Measurements from ENCODE around the gene CYP2R1.

CYP2R1 gene

DNA sequence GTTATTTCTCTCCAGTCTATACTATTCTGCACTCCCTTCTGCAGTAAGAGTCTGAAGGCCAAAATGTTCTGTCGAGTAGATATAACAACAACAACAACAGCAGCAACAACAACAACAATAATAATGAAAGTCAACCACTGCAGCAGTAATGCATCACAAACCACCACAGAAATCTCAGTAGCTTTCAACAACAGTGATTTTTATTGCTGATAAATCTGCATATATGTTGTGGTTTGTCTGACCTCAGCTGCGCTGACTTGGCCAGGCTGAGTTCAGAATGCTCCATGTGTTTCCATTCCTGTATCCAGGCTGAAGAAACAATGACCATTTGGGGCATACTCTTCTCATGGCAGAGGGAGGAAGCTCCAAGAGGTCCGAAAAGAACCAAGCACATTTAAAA is 32.3 kb upstream of the CYP2R1 start:
- in situ Hi-C loops (cut with MboI; ENCODE audit: low pct_unique_long_range_greater_than_20kb, low sequenced_read_pairs, unreplicated experiment): loop anchor here (25.0 kb wide), 2 partner anchors 137 to 263 kb away; no protein-coding TSS in a partner anchor
- TF ChIP-seq, protein P1, sequence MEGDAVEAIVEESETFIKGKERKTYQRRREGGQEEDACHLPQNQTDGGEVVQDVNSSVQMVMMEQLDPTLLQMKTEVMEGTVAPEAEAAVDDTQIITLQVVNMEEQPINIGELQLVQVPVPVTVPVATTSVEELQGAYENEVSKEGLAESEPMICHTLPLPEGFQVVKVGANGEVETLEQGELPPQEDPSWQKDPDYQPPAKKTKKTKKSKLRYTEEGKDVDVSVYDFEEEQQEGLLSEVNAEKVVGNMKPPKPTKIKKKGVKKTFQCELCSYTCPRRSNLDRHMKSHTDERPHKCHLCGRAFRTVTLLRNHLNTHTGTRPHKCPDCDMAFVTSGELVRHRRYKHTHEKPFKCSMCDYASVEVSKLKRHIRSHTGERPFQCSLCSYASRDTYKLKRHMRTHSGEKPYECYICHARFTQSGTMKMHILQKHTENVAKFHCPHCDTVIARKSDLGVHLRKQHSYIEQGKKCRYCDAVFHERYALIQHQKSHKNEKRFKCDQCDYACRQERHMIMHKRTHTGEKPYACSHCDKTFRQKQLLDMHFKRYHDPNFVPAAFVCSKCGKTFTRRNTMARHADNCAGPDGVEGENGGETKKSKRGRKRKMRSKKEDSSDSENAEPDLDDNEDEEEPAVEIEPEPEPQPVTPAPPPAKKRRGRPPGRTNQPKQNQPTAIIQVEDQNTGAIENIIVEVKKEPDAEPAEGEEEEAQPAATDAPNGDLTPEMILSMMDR (IDR thresholded peaks at IDR 0.05; ENCODE audit: extremely low read depth, insufficient read depth, missing control alignments): no peak
- no peak for DNase-seq (ENCODE audit: low spot score)

DNA sequence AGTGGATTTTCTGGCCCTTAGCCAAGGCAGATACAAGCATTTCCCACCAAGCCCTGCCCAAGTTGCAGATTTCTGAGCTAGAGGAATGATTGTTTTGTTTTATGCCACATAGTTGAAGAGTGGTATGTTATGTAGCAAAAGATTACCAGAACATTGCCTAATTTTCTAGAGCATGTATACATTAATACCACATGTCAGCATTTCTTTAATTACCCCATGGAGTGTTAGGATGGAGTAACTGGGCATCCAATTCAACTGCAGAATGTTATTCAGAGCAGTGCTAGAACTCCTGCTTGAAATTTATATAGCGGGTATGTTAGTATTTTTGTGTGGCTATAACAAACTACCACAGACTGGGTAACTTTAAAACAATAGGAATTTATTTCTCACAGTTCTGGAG is 24.4 kb upstream of the CYP2R1 start:
- in situ Hi-C loops (cut with MboI; ENCODE audit: low pct_unique_long_range_greater_than_20kb, low sequenced_read_pairs, unreplicated experiment): loop anchor here (25.0 kb wide), 2 partner anchors 129 to 271 kb away; no protein-coding TSS in a partner anchor
- DNase-seq (ENCODE audit: low spot score): no peak
- TF ChIP-seq, protein P1 (IDR thresholded peaks at IDR 0.05; ENCODE audit: extremely low read depth, insufficient read depth, missing control alignments): no peak

DNA sequence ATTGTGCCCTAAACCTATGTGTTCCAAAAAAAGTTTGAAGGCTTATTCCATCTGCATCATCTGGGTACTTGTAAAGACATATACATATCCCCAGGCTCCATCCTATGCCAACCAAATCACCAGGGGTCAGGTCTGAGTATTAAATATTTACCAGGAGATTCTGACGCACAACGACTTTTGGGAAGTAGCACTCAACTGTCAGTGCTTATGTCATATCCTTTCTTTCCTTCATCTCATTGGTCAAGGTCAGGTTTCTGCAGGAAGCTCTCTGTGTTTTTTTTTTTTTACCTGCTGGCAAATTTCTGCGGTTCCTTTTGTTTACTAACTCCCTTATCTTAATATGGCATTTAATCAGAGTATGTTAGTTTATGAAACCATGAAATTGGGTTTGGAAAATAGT is 22.5 kb upstream of the CYP2R1 start:
- in situ Hi-C loops (cut with MboI; ENCODE audit: low pct_unique_long_range_greater_than_20kb, low sequenced_read_pairs, unreplicated experiment): loop anchor here (25.0 kb wide), 2 partner anchors 127 to 273 kb away; no protein-coding TSS in a partner anchor
- no peak for DNase-seq (ENCODE audit: low spot score)
- TF ChIP-seq, protein P1 (IDR thresholded peaks at IDR 0.05; ENCODE audit: extremely low read depth, insufficient read depth, missing control alignments): no peak

DNA sequence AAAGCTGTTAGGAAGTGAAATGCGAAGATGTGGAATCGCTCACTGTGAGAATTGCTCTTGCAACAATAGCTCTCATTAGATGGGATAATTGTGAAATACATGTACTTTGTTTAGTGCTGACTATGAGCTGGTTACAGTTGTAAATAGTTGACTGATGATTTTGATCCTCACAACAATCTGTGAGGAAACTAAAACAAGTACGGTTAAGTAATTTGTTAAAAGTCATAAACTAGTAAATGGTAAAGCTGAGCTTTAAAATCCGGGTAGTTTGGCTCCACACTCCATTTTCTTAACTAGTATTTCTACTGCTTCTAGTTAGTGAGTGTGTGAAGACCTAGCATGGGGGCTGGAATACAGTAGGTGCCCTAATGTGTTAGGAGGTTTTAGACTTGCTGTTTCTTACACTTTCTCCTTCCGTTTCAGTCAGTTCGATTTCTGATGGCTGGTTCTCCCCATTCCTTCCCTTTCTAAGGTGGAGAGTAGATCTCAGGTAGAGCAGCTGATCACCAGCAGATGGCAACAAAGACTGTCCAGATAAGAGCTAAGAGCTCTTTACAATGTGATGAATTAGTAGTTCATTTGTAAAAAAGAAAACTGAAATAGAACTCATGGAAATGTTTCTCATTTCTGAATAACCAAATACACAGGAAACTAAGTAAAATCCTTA is 16.3 kb upstream of the CYP2R1 start:
- in situ Hi-C loops (cut with MboI; ENCODE audit: low pct_unique_long_range_greater_than_20kb, low sequenced_read_pairs, unreplicated experiment): loop anchor here (10.0 to 25.0 kb wide), 3 partner anchors 121 to 374 kb away; no protein-coding TSS in a partner anchor
- TF ChIP-seq, protein P1 (IDR thresholded peaks at IDR 0.05; ENCODE audit: extremely low read depth, insufficient read depth, missing control alignments): peak; percentile 57
- peak; percentile 45 for DNase-seq (ENCODE audit: low spot score)

- peak; percentile 41 for DNase-seq (ENCODE audit: low spot score)
- in situ Hi-C loops (cut with MboI; ENCODE audit: low pct_unique_long_range_greater_than_20kb, low sequenced_read_pairs, unreplicated experiment): loop anchor here (10.0 to 25.0 kb wide), 3 partner anchors 120 to 373 kb away; no protein-coding TSS in a partner anchor
Observed at GRCh38 chr11:14907411-14908213, 15.6 kb upstream of the CYP2R1 start.

DNA sequence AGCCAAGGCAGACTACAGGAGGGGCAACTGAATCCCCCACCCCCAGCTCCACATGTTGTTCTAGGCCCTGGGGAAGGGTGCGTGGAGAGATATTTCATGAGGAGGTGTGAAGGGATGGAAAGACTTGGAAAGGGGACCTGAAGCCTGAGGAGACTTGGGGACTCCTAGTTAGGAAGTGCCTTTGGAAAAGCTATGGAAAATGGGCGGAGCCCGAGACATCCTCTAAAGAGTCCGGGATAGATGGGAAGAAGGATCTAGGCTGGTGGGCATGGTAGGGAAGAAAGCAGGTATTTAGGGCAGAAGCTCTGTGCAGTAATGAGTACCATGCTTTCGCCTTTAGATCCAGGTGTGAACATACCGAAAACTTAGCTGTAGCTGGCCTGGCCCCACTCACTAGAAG is 15.0 kb upstream of the CYP2R1 start:
- DNase-seq (ENCODE audit: low spot score): no peak
- in situ Hi-C loops (cut with MboI; ENCODE audit: low pct_unique_long_range_greater_than_20kb, low sequenced_read_pairs, unreplicated experiment): loop anchor here (10.0 to 25.0 kb wide), 3 partner anchors 120 to 372 kb away; no protein-coding TSS in a partner anchor
- TF ChIP-seq, protein P1 (IDR thresholded peaks at IDR 0.05; ENCODE audit: extremely low read depth, insufficient read depth, missing control alignments): no peak

More at GRCh38 chr11:14907411-14908213, 15.6 kb upstream of the CYP2R1 start:
- TF ChIP-seq, protein P1 (IDR thresholded peaks at IDR 0.05; ENCODE audit: extremely low read depth, insufficient read depth, missing control alignments): peak; percentile 92
